IPS-18c (cell line): ENCODE measurements around the gene FAM171A1.
"Not testable (repeated sequence)": the region's sequence is repeated elsewhere in the genome, so short reads cannot be mapped to it uniquely, and the experiment has no call there.

Source experiments
- H3K4me3 ChIP-seq: 2 replicates; pipeline ENCODE4 v1.7.0; 2013; ENCODE audit warnings: low read depth, mild to moderate bottlenecking, low read length, moderate library complexity; ENCODE audit not compliant: insufficient read depth
- H3K9me3 ChIP-seq: one replicate; pipeline ENCODE4 v1.6.1; 2013; ENCODE audit warnings: mild to moderate bottlenecking, low read length, moderate library complexity; ENCODE audit not compliant: control insufficient read depth, insufficient read depth

The FAM171A1 gene

DNA sequence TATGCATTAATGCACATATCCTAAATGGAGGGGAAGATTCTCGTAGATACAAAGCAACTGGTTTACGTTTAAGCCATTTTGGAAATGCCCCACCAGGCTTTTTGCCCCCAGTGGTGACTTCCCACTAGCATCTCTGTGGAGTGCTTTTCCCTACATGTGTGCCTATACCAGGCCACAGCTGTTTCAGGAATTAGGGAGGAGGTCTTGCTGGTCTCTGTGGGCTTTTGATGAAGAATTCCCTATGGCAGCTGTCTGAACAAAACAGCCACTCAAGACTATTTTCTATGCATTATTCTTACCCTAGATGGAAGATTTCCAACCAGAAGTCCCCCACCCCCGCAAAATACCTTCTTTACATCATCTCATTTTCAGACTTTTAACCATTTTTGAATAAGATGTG, 150.6 kb downstream of the FAM171A1 start:
- no peaks in the 10 kb centered on the region for H3K9me3 ChIP-seq
- H3K4me3 ChIP-seq: no peak overlapping the region

DNA sequence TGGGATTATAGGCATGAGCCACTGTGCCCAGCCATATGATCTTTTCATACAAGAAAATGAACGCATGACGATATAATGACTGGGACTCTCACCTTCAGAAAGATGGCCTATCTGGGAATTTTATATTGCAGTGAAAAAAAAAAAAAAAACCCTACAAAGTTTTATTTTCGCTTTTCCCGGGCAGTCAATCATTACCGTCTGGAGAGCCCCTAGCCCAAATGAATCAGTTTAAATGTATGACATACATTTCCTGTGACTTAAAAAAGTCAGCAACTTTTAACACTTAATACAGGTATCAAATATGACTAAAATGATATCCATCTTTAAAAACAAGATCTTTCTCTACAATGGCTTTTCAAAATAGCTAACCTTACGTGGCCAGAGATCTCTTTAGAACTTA, 154.4 kb downstream of the FAM171A1 start:
- Histone ChIP-seq H3K4me3 (no peak overlapping the region), H3K9me3 (no peaks in the 10 kb centered on the region)

DNA sequence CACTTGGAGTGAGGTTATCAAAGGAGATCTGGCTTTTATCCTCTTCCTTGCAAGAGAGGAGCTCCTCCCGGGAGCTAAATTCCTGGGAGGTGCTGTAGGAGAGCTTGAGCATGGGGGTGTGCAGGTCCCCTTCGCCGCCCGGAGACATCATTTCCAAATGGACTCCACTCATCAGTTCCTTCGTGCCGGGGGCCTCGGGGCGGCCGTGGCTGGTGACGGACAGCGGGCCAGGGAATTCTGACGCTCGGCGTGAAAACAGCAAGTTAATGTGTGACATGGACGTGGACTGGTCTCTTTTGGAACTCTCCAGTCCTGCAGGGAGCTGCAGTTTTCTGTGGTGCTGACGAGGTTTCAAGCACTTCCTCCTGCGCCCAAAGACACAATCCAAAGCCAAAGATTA, 156.9 kb downstream of the FAM171A1 start:
- Histone ChIP-seq H3K4me3 (no peak overlapping the region), H3K9me3 (no peaks in the 10 kb centered on the region)

DNA sequence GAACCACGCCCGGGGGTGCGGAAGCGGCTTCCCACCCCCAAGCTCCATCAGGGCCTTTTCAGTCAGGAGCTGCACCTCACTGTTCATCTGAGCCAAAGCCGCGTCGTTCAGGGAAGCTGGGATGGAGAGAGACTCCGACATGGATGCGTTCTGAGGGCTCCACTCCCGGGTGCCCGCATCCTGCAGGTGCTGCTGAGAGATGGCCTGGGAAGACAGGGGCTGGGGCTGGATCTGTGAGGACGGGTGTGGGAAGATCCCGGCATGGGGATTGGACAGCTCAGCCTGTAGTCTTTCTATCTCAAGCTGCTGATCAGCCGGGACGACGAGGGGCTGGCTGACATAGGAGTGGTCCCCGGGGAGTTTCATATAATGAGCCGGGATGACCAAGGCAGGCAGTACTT, 157.6 kb downstream of the FAM171A1 start:
- H3K4me3 ChIP-seq: no peak overlapping the region
- H3K9me3 ChIP-seq: no peaks in the 10 kb centered on the region

DNA sequence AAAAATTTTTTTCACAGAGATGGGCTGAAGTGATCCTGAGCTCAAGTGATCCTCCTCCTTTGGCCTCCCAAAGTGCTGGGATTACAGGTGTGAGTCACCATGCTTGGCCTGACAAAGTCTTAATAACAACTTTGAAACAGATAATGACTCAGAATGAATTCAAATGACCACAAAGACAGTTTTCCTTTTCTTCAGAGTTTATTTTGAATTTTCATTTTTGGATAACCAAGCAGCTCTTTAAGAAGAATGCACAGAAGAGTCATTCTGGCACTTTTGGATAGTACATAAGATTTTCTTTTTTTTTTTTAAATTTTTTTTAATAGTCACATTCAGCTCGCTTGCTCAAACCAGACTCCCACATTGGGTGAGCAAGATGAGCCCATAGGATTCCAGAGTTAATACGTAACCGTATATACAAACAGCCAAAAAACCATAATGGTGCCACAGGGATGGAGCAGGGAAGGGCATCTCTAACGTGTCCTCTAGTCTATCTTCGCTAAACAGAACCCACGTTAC, 159.6 kb downstream of the FAM171A1 start:
- Histone ChIP-seq H3K9me3 (no peaks in the 10 kb centered on the region), H3K4me3 (no peak overlapping the region)

DNA sequence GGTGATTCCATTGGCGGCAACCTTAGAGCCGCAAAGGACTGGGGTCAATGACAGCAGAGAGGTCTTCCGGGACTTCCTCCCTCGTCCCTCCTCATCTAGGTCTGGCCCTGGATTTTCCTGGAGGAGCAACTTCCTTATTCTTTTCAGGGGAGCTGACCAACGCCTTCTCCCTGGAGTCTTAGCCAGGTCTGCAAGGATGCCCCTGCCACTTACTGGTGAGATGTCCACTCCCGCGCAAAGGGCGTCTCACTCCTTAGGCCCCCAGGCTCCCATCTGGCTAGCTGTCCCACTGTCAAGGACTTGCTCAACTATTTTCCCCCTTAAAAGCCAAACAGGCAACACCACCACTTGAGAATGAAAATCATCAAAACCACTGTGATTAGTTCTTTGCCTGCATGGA, 160.6 kb downstream of the FAM171A1 start:
- Histone ChIP-seq H3K9me3 (no peaks in the 10 kb centered on the region), H3K4me3 (no peak overlapping the region)

DNA sequence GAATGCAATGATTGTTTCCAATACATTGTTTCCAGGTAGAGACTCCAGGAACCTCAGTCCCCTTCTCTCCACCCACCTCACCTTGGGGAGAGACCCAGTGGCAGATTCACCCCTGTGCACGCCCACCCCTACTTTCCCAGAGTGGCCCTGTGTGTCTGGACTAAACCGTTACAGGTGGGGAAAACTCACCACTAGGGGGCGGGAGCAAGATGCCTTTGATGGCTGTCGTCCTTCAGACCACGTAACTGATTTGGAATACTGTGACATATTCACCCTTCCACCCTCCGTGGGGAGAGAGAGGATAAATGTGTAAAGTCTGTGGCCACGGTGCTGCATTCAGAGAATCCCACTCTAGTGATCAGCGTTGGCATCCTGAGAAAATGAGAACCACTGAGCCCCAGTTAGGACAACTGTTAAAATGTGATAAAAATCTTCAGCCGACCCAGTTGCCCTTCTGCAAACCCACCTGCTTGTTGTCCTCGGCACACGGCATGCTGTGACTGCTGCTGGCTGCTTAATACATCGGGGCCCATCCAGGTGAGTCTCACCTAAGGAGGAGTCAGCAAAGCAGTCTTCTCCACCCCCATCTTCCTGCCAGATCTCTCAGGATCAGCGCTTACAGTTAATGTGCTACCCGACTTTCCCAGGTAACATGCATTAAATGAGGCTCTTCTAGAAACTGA, 161.1 kb downstream of the FAM171A1 start:
- no peak overlapping the region for H3K4me3 ChIP-seq
- no peaks in the 10 kb centered on the region for H3K9me3 ChIP-seq

DNA sequence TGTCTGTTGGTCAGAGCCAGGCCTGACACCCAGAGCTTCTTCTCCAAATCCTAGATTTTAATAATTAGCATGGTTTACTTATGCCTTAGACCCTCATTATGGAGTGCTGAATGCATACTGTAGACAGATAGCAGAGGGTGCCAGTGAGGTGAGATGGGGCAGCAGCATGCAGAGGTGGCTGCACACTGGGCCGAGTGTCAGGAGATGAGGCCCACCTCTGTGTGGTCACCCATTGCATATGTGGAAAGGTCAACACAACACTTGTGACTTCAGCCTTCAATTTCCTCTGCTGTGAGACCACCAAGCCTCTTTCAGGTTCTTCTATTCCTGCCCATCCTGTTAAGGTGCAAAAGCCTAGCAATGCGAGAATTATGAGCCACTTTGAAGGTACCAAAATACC, 162.9 kb downstream of the FAM171A1 start:
- peaks cover 6% of the 10 kb centered on the region for H3K9me3 ChIP-seq
- no peak overlapping the region for H3K4me3 ChIP-seq

DNA sequence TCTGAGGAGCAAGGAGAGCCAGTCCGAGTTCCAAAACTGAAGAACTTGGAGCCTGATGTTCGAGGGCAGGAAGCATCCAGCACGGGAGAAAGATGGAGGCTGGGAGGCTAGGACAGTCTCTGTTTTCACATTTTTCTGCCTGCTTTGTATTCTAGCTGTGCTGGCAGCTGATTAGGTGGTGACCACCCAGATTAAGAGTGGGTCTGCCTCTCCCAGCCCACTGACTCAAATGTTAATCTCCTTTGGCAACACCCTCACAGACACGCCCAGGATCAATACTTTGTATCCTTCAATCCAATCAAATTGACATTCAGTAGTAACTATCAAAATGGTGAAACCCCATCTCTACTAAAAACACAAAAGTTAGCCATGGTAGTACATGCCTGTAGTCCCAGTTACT, 163.7 kb downstream of the FAM171A1 start:
- H3K9me3 ChIP-seq, H3K4me3 ChIP-seq: not testable (repeated sequence)

DNA sequence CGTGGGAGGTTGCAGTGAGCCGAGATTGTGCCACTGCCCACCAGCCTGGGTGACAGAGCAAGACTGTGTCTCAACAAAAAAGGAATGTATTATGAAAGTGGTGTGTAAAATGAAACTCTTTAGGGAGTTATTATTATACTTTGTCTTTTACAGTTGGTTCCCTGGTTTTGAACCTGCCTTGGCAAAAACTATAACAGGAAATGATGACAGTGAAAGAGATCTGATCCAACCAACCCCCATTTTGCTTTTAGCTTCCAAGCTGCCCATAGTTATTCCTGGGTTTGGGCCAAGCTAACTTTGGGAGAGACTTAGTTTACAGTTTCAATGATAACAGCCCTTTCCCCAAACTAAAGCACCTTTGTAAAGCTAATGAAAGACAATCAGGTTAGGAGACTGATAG, 168.4 kb downstream of the FAM171A1 start:
- peaks cover 6% of the 10 kb centered on the region for H3K9me3 ChIP-seq
- H3K4me3 ChIP-seq: no peak overlapping the region

DNA sequence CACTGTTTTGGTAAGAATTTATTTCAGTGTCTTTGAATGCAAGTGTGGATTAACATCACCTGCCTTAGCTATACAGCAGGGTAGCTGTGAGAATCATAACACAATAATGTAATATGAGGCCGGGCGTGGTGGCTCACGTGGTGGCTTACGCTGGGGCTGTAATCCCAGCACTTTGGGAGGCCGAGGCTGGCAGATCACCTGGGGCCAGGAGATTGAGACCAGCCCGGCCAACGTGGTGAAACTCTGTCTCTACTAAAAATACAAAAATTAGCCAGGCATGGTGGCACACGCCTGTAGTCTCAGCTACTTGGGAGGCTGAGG, 168.8 kb downstream of the FAM171A1 start:
- H3K9me3 ChIP-seq, H3K4me3 ChIP-seq: not testable (repeated sequence)

DNA sequence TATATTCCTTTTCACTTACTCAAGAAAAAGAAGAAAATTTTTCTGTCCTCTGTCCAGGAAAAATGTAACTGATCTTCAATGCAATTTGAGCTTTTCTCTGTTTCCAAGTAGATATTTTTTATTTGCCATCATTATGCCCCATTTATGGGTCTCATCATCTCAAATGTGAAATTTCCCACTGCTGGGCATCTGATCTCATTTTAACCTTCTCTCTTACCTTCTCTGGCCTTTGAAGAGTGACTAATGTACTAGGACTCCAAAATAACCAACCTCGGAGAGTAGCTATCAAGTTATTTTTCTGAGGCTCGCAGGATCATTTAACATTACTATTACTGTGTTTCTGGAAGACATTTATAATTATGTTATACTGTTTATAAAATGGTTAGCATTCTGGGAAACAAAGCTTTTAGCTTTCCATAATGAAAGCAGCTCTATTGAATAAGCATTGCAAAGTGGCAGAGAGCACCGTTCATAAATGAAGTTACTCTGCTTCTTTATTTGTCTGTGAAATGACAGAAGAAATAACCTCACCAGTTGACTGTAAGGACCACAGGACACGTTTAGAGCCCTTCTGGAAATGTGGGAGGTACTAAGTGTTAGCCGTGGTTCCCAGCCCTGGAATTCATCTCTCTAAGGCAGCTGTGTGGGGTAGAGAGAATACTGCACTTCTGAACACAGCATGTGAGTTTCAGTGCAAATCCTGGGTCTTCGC, 169.3 kb downstream of the FAM171A1 start:
- H3K4me3 ChIP-seq: no peak overlapping the region
- peaks cover 6% of the 10 kb centered on the region for H3K9me3 ChIP-seq

DNA sequence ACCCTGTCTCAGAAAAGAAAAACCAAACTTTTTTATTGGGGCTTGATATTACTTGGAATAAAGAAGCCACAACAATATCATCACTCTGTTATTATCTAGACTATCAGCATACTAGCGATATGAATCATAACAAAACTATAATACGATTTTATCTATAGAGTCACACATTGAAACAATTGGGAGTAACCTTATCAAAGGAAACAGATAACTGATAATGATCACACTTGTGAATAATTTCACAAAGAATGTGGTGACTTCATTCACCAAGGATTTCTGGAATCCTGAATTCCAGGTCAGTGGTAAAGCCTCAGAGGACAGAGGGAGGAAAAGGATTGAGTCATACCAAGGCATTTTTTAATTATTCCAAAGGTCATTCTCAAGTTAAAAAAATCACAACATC, 170.5 kb downstream of the FAM171A1 start:
- no peak overlapping the region for H3K4me3 ChIP-seq

DNA sequence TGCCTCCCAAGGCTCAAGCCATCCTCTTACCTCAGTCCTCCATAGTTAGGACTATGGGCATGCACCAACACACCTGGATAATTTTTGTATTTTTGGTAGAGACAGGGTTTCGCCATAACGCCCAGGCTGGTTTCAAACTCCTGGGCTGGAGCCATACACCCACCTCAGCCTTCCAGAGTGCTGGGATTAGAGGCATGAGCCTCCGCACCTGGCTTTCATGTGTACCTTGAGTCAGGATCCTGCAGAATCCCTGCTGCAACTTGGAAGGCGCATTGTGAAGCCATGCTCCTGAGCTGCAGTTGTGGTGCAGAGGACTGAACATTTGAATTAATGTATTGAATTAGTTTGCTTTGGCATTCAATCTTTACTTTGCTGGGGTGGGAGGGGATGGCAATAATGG, 173.2 kb downstream of the FAM171A1 start:
- H3K9me3 ChIP-seq: no peaks in the 10 kb centered on the region
- no peak overlapping the region for H3K4me3 ChIP-seq

More for the DNA sequence above, 170.5 kb downstream of the FAM171A1 start:
- H3K9me3 ChIP-seq: peaks cover 6% of the 10 kb centered on the region

DNA sequence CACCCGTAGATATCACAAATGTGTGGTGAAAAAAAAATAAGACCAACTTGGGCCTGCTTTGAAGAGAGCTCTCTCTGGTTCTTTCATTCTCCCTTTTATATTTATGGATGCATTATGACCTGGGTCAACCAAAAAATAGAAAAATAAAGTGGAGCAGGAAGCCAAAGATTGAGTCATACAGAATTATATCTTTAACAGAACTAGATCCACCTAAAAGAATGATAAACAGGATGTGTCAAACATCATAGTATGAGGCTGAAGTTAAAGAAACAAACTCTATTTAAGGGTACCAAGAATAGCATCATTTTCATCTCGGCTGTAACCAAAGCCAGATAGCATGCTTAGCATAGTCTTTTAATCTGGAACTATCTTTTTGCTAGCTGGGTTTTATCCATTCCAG, 173.8 kb downstream of the FAM171A1 start:
- no peaks in the 10 kb centered on the region for H3K9me3 ChIP-seq
- no peak overlapping the region for H3K4me3 ChIP-seq

DNA sequence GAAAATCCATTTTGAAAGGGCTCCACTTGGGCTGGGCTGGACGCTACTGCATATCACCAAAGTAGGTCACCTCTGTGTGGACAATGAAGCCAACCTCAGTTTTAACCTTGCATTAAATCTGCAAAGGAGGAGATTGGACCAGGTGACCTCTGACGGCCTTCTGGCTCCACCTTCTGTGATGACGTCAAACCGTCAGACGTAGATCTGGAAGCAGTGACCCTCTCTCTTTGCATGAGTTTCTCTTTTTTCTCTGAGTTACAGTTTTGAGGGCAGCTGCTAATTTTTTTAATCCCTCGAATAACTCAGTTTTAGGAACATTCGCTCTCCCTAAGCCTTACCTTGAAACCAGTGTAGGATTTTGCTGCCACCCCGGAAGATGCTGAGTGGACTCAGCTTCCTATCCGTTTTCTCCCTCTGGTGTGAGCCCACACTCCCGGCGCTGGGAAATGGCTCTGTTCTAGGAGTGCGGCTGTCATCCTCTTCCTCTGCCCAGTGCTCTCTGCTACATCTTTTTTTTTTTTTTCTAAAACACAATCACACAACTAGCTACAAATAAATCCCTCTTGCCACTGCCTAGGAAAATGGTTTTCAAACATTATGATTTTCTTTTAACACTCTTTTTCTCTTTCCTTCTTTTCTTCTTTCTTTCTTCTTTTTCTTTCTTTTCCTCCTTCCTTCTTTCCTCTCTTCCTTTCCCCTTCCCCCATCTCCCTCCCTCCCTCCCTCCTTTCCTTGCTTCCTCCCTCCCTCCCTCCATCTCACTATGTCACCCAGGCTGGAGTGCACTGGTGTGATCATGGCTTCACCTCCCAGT, 174.9 kb downstream of the FAM171A1 start:
- H3K4me3 ChIP-seq: no peak overlapping the region
- no peaks in the 10 kb centered on the region for H3K9me3 ChIP-seq

DNA sequence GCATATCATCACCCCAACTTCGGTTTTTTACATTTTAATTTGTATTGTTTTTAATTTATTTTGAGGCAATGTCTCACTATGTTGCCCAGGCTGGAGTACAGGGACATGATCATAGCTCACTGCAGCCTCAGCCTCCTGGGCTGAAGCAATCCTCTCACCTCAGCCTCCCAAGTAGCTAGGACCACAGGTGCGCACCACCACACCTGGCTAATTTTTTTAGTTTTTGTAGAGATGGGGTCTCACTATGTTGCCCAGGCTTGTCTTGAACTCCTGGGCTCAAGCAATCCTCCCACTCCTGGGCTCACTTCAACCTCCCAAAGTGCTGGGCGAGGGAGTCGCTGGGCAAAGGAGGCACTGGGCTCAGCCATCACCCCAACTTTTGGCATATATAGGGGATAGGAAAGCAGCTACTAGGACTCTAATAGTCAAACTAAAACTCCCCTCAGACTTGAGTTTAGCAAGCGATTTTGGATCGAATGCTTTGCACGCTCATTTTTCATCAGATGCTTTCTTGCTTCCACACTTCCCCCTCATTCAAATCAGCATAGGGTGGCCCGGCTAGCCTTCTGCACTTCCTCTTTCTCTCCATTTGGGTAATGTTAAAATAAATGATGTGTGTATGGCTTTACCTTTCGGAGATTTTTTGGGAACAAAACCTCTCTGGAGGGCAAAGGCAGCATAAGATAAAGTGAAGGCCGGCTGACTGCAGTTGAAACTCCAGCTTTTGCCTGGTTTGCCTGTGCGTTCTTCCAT, 181.8 kb downstream of the FAM171A1 start:
- Histone ChIP-seq H3K9me3 (no peaks in the 10 kb centered on the region), H3K4me3 (no peak overlapping the region)
